GM12875 (cell line): ENCODE measurements around the gene RAP1GAP2.

ENCODE experiments used
- H3K4me3 ChIP-seq: one replicate; pipeline ENCODE4 v1.5.1; 2011; ENCODE audit warnings: low read depth, low read length, control low read depth
- TF ChIP-seq, protein P1 (sequence below): IDR thresholded peaks from 2 replicates; pipeline ENCODE4 v1.5.1; 2011; ENCODE audit warnings: low read depth, mild to moderate bottlenecking, control low read depth, inconsistent platforms, low read length, moderate library complexity, borderline replicate concordance; ENCODE audit not compliant: insufficient read depth

Gene RAP1GAP2

DNA sequence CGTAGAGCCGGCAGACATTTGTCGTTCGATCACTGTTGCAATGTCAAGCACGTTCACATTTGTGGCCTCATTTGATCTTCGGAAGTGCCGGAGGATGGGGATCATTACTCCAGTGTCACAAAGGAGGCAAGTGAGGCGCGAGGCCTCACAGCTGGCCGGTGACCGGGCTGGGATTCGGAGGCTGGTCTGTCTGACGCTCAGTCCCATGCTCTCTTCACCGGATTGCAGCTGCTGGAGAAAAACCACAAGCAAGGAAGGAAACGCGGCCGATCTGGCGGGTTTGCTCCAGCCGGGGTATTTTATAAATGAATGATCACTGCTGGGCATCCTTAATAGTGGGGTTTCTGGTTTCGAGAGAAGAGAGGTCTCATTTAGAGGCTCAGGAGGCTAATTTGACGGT lies 139.4 kb downstream of the RAP1GAP2 start:
- TF ChIP-seq, protein P1, sequence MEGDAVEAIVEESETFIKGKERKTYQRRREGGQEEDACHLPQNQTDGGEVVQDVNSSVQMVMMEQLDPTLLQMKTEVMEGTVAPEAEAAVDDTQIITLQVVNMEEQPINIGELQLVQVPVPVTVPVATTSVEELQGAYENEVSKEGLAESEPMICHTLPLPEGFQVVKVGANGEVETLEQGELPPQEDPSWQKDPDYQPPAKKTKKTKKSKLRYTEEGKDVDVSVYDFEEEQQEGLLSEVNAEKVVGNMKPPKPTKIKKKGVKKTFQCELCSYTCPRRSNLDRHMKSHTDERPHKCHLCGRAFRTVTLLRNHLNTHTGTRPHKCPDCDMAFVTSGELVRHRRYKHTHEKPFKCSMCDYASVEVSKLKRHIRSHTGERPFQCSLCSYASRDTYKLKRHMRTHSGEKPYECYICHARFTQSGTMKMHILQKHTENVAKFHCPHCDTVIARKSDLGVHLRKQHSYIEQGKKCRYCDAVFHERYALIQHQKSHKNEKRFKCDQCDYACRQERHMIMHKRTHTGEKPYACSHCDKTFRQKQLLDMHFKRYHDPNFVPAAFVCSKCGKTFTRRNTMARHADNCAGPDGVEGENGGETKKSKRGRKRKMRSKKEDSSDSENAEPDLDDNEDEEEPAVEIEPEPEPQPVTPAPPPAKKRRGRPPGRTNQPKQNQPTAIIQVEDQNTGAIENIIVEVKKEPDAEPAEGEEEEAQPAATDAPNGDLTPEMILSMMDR, result no peak
- H3K4me3 ChIP-seq, result no peak overlapping the region

DNA sequence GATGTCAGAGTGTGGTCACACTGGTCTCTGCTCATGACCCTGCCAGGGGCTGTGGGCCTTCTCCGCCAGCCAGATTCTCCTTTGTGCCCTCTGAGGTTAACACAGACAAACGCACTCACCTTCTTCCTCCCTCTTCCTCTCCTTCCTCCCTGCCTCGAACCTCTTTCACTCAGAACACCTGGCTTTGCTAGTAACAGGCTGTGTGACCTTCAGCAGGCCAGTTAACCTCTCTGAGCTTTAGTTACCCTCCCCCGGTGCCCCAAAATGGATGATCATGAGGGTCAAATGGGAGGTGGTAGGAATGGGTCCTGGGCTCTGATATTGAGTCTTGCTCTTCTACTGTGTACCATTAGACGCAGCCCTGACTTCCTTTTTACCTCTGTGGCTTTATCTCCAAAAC lies 140.1 kb downstream of the RAP1GAP2 start:
- H3K4me3 ChIP-seq, result no peak overlapping the region
- TF ChIP-seq, protein P1, result no peak

DNA sequence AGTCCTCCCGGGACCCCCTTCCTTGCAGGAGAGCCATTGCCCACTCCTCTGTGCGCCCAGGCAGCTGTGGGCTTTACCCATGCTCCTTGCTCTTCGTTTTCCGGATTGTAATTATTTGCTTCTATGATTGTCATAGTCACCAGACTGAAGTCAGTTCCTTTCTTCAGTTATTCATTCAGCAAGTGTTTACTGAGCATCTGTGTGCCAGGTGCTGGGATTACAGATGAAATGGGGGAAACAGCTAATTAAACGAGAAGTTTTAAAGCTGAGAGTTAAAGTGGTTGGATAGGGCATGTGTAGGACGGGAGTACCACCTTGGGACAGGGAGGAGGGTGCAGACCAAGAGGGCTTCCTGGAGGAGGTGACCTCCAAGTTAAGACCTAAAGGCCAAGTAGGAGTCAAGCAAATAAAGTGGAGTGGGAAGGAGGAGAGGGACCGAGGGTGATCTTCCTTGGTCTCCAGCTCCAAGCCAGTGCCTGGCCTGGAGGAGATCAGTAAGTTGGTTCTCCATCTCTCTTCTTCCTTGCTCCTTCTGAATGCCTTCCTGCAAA lies 140.6 kb downstream of the RAP1GAP2 start:
- no peak overlapping the region for H3K4me3 ChIP-seq
- TF ChIP-seq, protein P1, result no peak

DNA sequence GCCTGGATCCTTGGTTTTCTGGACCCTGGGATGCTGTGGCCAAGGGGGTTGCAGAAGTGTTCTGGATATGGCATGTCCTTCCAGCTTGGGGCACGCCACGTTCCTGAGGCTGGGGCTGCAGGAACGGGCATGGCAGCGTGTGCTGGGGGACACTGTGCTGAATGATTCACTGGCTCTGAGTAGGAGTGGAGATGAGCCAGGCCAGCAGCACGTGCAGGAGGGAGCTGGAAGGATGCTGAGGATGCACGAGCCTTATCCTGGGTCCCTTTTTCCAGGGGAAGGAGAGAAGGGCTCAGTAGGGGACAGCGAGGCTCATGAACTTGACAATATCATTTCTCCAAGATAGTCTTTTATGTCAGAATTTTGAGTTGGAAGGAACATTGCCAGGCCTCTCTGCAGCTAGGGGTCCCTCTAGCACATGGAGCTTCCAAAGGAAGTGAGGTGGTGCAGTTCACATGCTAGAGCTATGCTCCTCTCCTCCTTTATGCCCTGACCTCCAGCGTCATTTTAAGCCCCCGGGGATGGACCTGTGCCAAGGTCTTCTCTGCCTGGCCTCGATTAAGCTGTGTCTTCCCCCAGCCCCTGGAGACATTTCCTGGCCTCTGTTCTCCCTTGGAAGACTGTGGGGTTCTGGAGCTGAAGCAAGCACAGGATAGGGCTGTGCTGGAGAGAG lies 141.2 kb downstream of the RAP1GAP2 start:
- no peak overlapping the region for H3K4me3 ChIP-seq
- TF ChIP-seq, protein P1, result no peak

DNA sequence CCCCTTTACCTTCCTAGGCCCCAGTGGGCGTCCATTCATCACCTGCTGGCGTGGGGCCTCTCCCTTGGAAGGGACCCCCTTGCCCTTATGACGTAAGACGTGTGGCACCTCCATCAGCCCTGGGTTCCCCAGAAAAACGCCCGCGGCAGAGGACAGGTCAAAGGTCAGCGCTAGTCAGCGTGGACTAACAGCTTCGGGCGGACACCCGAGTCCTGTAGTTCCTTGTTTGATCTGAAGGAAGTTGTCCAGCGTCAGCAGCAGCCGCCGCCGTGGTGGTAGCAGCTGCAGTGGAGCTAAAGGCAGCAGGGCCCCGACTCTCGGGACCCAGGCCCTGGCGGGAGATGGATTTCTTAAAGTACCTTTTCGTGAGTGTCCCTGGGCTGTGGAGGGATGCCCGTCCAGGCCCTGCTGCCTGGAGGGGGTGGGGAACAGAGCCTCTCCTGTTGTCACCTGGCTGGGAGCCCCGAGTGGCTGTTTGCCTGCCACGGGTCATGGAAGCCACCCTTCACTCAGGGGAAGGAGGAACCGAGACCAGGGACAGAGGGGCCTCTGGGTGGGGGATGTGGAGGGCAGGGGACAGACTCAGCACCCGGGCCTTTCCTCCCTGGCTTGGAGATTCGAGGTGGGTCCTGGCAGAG lies 143.6 kb downstream of the RAP1GAP2 start:
- TF ChIP-seq, protein P1, result no peak
- no peak overlapping the region for H3K4me3 ChIP-seq

DNA sequence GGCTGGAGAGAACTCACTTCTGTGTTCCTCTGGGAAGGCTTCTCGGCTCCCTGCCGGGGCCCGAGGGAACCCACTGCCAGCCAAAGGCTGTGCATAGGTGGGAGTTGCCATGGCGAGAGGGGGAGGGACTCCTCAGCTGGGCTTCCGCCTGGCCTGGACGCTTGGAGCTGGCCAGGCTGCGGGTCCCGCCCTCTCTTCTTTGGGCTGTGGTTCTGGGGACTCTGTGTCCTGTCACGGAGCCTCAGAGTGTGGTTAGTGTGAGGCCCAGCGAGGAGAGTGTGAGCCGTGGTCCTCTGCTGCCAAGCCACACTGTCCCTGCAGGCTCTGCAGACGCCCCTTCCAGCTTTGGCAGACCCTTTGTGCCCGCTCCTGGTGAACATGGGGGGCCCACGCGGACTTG lies 144.1 kb downstream of the RAP1GAP2 start:
- TF ChIP-seq, protein P1, result no peak
- H3K4me3 ChIP-seq, result no peak overlapping the region

DNA sequence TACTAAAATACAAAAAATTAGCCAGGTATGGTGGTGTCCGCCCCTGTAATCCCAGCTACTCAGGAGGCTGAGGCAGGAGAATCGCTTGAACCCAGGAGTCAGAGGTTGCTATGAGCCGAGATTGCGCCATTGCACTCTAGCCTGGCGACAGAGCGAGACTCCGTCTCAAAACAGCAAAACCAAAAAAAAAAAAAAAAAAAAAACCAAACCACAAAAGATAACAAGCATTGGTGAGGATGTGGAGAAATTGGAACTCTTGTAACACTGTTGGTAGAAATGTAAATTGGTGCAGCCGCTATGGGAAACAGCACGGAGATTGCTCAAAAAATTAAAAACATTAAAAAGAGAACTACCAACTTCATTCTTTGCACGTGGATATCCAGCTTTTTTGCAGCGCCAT lies 147.7 kb downstream of the RAP1GAP2 start:
- no peak overlapping the region for H3K4me3 ChIP-seq
- TF ChIP-seq, protein P1, result no peak
